Colonic mucosa (tissue), 4 donors: ENCODE results near the gene CALM1. TPM values are rescaled to one million over a fixed set of nuclear protein-coding genes. Genes with fewer than 3 reads are reported as not detected.

Experiments used
- DNase-seq: peaks from one replicate; pipeline ENCODE4 v3.0.0-alpha.2; 2020
- H3K27ac ChIP-seq: fragments of 200-600 bp; one replicate; pipeline ENCODE4 v1.8.0; 2021
- H3K27me3 ChIP-seq: fragments of 200-600 bp; one replicate; pipeline ENCODE4 v1.8.0; 2021
- H3K36me3 ChIP-seq: fragments of 200-600 bp; one replicate; pipeline ENCODE4 v1.8.0; 2021
- H3K4me1 ChIP-seq: fragments of 200-600 bp; one replicate; pipeline ENCODE4 v1.8.0; 2021; ENCODE audit warnings: mild to moderate bottlenecking
- H3K4me3 ChIP-seq: fragments of 200-600 bp; one replicate; pipeline ENCODE4 v1.8.0; 2021
- H3K9ac ChIP-seq, 2 donors: one replicate each; pipeline ENCODE4 v1.7.0; 2013; ENCODE audit warnings: control low read depth in 2 of 2, low read depth in 2 of 2, low read length in 2 of 2
- H3K9me3 ChIP-seq: fragments of 200-600 bp; one replicate; pipeline ENCODE4 v1.8.0; 2021
- intact Hi-C: fragments of 100-400 bp; cut with DNase I; formaldehyde crosslinking; loops from one replicate; pipeline ENCODE4 v1.14.1; 2022
- total RNA-seq, 2 donors: library from RNA; stranded (reverse); fragmentation: NEBNext Ultra II Directional in 1 of 2; extraction: Animal tissue kit (Norgen Biotek cat#: 25700) in 1 of 2; gene quantifications; one replicate each; pipeline ENCODE4 v1.2.1, GENCODE V29; 2021
- TF ChIP-seq, protein P1 (sequence below): fragments of 200-600 bp; IDR thresholded peaks from one replicate; pipeline ENCODE4 v1.8.0; 2022; ENCODE audit warnings: antibody characterized with exemption, mild to moderate bottlenecking
- donor health status: healthy.
- donor health status: DM: no; HTN: no; CAD: no.
- donor health status: DM: no; HTN: no; CAD: no.

Gene CALM1
- 100 to 1,000 TPM; 676 to 714 TPM for total RNA-seq

DNA sequence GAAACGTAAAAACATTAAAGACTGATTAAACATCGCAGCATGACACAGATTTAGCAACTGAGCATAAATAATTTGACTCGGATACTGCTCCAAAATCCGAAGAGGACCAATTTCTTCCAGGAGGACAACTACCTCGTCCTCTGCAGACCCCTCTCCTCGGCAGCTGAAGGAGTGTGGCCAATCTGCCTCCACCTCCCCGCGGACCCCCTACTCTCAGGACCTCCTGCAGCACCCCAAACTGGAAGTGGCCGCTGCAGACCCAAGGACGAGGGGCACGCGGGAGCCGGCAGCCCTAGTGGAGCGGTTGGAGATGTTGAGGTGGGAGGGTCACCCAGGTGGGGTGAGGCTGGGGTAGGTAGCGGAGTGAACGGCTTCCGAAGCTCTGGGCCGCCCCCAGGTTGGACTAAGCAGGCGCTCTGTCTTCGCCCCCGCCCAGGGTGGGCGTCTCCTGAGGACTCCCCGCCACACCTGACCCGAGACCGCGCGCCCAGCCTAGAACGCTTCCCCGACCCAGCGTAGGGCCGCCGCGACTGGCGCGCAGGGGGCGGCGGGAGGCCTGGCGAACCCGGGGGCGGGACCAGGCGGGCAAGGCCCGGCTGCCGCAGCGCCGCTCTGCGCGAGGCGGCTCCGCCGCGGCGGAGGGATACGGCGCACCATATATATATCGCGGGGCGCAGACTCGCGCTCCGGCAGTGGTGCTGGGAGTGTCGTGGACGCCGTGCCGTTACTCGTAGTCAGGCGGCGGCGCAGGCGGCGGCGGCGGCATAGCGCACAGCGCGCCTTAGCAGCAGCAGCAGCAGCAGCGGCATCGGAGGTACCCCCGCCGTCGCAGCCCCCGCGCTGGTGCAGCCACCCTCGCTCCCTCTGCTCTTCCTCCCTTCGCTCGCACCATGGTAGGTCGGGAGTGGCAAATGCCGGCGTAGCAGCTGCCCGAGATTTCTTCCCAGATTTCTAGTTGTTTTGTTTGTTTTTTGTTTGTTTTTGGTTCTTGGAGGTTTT lies at the start of gene CALM1:
Gene CALM1 (plus strand): TSS at position 689 of the 999 bp plus-strand sequence. CDS start 202 bp downstream, at position 891.
- Histone ChIP-seq H3K27me3 (no peaks in the 10 kb centered on the region), H3K9me3 (no peaks in the 10 kb centered on the region), H3K27ac (peak within 1 kb of the TSS; percentile 95), H3K9ac (peak within 1 kb of the TSS; percentile 84 to 90), H3K4me1 (peaks cover 8% of the 10 kb centered on the region), H3K36me3 (no peaks in the 10 kb centered on the region), H3K4me3 (peak within 1 kb of the TSS; percentile 83)
- peak; percentile 96 for DNase-seq
- TF ChIP-seq, protein P1, sequence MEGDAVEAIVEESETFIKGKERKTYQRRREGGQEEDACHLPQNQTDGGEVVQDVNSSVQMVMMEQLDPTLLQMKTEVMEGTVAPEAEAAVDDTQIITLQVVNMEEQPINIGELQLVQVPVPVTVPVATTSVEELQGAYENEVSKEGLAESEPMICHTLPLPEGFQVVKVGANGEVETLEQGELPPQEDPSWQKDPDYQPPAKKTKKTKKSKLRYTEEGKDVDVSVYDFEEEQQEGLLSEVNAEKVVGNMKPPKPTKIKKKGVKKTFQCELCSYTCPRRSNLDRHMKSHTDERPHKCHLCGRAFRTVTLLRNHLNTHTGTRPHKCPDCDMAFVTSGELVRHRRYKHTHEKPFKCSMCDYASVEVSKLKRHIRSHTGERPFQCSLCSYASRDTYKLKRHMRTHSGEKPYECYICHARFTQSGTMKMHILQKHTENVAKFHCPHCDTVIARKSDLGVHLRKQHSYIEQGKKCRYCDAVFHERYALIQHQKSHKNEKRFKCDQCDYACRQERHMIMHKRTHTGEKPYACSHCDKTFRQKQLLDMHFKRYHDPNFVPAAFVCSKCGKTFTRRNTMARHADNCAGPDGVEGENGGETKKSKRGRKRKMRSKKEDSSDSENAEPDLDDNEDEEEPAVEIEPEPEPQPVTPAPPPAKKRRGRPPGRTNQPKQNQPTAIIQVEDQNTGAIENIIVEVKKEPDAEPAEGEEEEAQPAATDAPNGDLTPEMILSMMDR = no peak
- intact Hi-C loops = loop anchor here (2.0 to 5.0 kb wide), 2 partner anchors 14 to 94 kb away; no protein-coding TSS in a partner anchor

DNA sequence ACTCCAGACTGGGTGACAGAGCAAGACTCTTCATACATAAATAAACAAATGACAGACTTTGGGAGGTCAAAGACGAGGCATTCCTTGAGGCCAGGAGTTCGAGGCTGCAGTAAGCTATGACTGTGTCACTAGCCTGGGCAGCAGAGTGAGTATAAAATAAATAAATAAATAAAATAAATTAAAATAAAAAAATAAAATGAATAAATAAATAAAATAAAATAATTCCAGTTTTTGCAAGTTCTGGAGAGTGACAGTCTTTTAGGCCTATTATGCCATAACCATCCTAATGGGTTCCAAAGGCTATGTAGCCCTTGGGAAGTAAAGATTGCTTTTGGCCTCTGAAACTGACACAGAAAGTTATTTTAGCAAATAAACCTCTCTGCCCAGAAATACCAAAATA lies 48.6 kb upstream of the CALM1 start:
- Histone ChIP-seq H3K27ac (no peak overlapping the region), H3K4me1 (no peaks in the 10 kb centered on the region), H3K36me3 (no peaks in the 10 kb centered on the region), H3K27me3 (no peaks in the 10 kb centered on the region), H3K4me3 (no peak overlapping the region), H3K9me3 (no peaks in the 10 kb centered on the region), H3K9ac (no peak overlapping the region)
- intact Hi-C loops = no loop called here
- no peak for DNase-seq
- TF ChIP-seq, protein P1 = no peak

DNA sequence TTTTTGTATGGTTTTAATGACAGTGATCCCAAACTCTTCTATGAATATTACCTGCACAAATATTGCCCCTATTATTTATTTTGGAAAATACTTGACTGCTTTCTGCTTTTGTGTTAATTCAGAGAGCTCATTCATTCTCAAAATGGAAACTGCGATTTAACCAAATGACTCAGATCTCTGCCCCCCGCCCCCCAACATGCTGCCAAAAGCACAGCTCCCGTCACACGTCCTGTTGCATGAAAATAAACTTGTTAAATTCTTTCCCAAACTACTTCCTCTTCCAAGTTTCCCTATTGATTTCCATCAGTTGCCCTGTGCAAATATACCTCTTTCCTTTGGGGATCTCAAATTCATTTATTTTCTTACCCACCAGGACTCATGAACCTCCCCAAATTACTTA lies 47.1 kb upstream of the CALM1 start:
- intact Hi-C loops = no loop called here
- no peaks in the 10 kb centered on the region for H3K4me1 ChIP-seq
- H3K9ac ChIP-seq = no peak overlapping the region
- DNase-seq = no peak
- TF ChIP-seq, protein P1 = no peak
- no peaks in the 10 kb centered on the region for H3K36me3 ChIP-seq
- H3K27me3 ChIP-seq = no peaks in the 10 kb centered on the region
- no peak overlapping the region for H3K27ac ChIP-seq
- no peak overlapping the region for H3K4me3 ChIP-seq
- no peaks in the 10 kb centered on the region for H3K9me3 ChIP-seq

DNA sequence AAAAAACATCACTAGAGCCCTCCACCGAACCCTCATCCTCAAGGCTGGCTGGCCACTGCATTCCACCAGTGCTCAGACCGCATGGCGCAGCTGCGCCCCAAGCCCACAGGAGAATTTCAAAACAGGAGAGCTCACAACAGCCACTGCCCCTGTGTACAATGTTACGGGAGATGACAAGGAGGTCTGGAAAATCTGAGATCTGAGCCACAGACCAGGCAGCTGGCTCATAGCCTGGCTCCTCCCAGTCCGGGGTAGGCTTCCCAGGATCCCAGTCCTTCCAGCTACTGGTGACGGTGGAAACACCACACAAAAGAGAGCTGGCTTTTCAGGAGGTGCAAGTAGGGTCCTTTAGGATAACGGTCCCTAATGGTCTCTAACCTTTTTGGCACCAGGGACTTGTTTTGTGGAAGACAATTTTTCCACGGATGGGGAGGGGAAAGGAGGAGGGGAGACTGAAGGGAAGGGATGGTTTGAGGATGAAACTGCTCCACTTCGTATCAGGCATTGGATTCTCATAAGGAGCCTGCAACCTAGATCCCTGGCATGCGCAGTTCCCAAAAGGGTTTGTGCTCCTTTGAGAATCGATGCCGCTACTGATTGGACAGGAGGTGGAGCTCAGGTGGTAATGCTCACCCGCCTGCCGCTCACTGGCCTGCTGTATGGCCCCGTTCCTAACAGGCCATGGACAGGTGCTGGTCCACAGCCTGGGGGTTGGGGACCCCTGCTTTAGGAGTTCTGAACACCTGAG lies 42.1 kb upstream of the CALM1 start:
- H3K4me1 ChIP-seq = no peaks in the 10 kb centered on the region
- TF ChIP-seq, protein P1 = no peak
- H3K27me3 ChIP-seq = no peaks in the 10 kb centered on the region
- no peak overlapping the region for H3K4me3 ChIP-seq
- intact Hi-C loops = no loop called here
- no peak overlapping the region for H3K9ac ChIP-seq
- H3K27ac ChIP-seq = no peak overlapping the region
- no peaks in the 10 kb centered on the region for H3K36me3 ChIP-seq
- no peaks in the 10 kb centered on the region for H3K9me3 ChIP-seq
- DNase-seq = no peak
